ENCODE data around the gene RFLNA. TPM values are rescaled to one million over a fixed set of nuclear protein-coding genes. Genes with fewer than 3 reads are reported as not detected.

The RFLNA gene
- total RNA-seq, 1 experiment from 2014 or later: 5.4 TPM

DNA sequence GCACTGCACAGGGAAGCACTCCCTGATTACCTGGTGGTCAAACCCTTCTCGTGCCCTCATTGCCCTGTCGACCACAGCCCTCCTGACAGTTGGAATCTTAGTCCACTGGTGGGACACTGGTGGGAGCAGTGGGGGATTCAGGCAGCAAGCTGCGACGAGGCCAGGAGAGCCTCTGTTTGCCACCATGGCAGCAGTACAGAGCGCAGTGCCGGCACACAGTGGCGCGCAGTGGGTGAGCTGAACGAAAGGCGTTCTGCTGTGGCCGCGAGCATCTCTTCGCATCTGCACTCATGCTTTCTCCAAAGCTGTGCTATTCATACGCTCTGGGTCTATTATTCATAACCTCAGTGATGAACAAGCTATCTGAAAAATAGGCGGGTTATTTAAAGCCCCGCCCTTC, 14.3 kb downstream of the RFLNA start:
- DNase-seq (ENCODE audit: low read depth, low spot score) (no peak), ATAC-seq (no peak)
- Histone ChIP-seq H3K4me1 (ENCODE audit: control insufficient read depth, insufficient read depth, low read length) (no peaks in the 10 kb centered on the region), H3K4me3 (ENCODE audit: low read depth in 2 of 2, low read length in 2 of 2) (no peak overlapping the region), H3K27me3 (ENCODE audit: control insufficient read depth, insufficient read depth, low read length) (no peaks in the 10 kb centered on the region), H3K27ac (ENCODE audit: low read length) (no peak overlapping the region), H3K36me3 (ENCODE audit: control insufficient read depth, insufficient read depth, low read length) (no peaks in the 10 kb centered on the region), H3K9me3 (ENCODE audit: control insufficient read depth, insufficient read depth, low read depth, low read length) (no peaks in the 10 kb centered on the region)
- BruUV-seq (replicated peaks): no TSS peak
- intact Hi-C loops (cut with micrococcal nuclease; ENCODE audit: unreplicated experiment) (no loop called here), in situ Hi-C loops (cut with HindIII; ENCODE audit: low pct_unique_long_range_greater_than_20kb, low sequenced_read_pairs) (no loop called here)
- TF ChIP-seq TCF7L2 (IDR thresholded peaks at IDR 0.05; ENCODE audit: low read depth, low read length) (no peak), SIN3A (IDR thresholded peaks at IDR 0.05; ENCODE audit: borderline replicate concordance, insufficient read depth, low read depth, low read length) (no peak), POLR2AphosphoS5 (IDR thresholded peaks at IDR 0.05; ENCODE audit: low read depth, low read length) (no peak)
- TF ChIP-seq, protein P1, sequence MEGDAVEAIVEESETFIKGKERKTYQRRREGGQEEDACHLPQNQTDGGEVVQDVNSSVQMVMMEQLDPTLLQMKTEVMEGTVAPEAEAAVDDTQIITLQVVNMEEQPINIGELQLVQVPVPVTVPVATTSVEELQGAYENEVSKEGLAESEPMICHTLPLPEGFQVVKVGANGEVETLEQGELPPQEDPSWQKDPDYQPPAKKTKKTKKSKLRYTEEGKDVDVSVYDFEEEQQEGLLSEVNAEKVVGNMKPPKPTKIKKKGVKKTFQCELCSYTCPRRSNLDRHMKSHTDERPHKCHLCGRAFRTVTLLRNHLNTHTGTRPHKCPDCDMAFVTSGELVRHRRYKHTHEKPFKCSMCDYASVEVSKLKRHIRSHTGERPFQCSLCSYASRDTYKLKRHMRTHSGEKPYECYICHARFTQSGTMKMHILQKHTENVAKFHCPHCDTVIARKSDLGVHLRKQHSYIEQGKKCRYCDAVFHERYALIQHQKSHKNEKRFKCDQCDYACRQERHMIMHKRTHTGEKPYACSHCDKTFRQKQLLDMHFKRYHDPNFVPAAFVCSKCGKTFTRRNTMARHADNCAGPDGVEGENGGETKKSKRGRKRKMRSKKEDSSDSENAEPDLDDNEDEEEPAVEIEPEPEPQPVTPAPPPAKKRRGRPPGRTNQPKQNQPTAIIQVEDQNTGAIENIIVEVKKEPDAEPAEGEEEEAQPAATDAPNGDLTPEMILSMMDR (IDR thresholded peaks at IDR 0.05): no peak
- TF ChIP-seq, protein P2, sequence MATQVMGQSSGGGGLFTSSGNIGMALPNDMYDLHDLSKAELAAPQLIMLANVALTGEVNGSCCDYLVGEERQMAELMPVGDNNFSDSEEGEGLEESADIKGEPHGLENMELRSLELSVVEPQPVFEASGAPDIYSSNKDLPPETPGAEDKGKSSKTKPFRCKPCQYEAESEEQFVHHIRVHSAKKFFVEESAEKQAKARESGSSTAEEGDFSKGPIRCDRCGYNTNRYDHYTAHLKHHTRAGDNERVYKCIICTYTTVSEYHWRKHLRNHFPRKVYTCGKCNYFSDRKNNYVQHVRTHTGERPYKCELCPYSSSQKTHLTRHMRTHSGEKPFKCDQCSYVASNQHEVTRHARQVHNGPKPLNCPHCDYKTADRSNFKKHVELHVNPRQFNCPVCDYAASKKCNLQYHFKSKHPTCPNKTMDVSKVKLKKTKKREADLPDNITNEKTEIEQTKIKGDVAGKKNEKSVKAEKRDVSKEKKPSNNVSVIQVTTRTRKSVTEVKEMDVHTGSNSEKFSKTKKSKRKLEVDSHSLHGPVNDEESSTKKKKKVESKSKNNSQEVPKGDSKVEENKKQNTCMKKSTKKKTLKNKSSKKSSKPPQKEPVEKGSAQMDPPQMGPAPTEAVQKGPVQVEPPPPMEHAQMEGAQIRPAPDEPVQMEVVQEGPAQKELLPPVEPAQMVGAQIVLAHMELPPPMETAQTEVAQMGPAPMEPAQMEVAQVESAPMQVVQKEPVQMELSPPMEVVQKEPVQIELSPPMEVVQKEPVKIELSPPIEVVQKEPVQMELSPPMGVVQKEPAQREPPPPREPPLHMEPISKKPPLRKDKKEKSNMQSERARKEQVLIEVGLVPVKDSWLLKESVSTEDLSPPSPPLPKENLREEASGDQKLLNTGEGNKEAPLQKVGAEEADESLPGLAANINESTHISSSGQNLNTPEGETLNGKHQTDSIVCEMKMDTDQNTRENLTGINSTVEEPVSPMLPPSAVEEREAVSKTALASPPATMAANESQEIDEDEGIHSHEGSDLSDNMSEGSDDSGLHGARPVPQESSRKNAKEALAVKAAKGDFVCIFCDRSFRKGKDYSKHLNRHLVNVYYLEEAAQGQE (IDR thresholded peaks at IDR 0.05; ENCODE audit: insufficient read depth in 1 of 2, low read depth in 2 of 2, low read length in 1 of 2): no peak
- ChIA-PET CTCF (no interaction called here), POLR2A (no interaction called here)

DNA sequence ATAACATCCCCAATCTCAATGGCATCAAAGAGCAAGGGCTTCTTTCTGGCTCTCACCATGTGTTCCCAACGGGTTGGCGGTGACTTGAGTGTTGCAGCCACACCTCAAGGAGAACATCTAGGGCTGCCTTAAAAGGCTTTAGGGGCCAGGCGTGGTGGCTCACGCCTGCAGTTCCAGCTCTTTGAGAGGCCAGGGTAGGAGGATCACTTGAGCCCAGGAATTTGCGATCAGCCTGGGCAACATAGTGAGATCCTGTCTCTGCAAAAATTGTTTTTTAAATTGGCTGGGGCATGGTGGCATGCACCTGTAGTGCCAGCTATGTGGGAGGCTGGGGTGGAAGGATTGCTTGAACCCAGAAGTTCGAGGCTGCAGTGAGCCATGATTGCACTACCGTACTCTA, 14.9 kb downstream of the RFLNA start:
- ATAC-seq (no peak), DNase-seq (ENCODE audit: low read depth, low spot score) (no peak)
- no peaks in the 10 kb centered on the region for H3K9me3 ChIP-seq (ENCODE audit: control insufficient read depth, insufficient read depth, low read depth, low read length)
- POLR2A ChIA-PET: no interaction called here
- H3K36me3 ChIP-seq (ENCODE audit: control insufficient read depth, insufficient read depth, low read length): no peaks in the 10 kb centered on the region
- TF ChIP-seq SIN3A (IDR thresholded peaks at IDR 0.05; ENCODE audit: borderline replicate concordance, insufficient read depth, low read depth, low read length): no peak
- no peak for TF ChIP-seq TCF7L2 (IDR thresholded peaks at IDR 0.05; ENCODE audit: low read depth, low read length)
- TF ChIP-seq, protein P2 (IDR thresholded peaks at IDR 0.05; ENCODE audit: insufficient read depth in 1 of 2, low read depth in 2 of 2, low read length in 1 of 2): no peak
- TF ChIP-seq, protein P1 (IDR thresholded peaks at IDR 0.05): no peak
- intact Hi-C loops (cut with micrococcal nuclease; ENCODE audit: unreplicated experiment): no loop called here
- no peaks in the 10 kb centered on the region for H3K27me3 ChIP-seq (ENCODE audit: control insufficient read depth, insufficient read depth, low read length)
- in situ Hi-C loops (cut with HindIII; ENCODE audit: low pct_unique_long_range_greater_than_20kb, low sequenced_read_pairs): no loop called here
- H3K4me1 ChIP-seq (ENCODE audit: control insufficient read depth, insufficient read depth, low read length): no peaks in the 10 kb centered on the region
- BruUV-seq (replicated peaks): no TSS peak
- H3K27ac ChIP-seq (ENCODE audit: low read length): no peak overlapping the region
- H3K4me3 ChIP-seq (ENCODE audit: low read depth in 2 of 2, low read length in 2 of 2): no peak overlapping the region
- CTCF ChIA-PET: no interaction called here
